NB4 (cell line): Measurements from ENCODE around the gene MDH2.

Experiments
- CTCF ChIP-seq: IDR thresholded peaks from one replicate; pipeline ENCODE4 v1.5.1; 2012; ENCODE audit warnings: low read depth, low read length
- MYC ChIP-seq: IDR thresholded peaks from 2 replicates; pipeline ENCODE4 v1.6.1; 2011; ENCODE audit warnings: low read depth, low read length

DNA sequence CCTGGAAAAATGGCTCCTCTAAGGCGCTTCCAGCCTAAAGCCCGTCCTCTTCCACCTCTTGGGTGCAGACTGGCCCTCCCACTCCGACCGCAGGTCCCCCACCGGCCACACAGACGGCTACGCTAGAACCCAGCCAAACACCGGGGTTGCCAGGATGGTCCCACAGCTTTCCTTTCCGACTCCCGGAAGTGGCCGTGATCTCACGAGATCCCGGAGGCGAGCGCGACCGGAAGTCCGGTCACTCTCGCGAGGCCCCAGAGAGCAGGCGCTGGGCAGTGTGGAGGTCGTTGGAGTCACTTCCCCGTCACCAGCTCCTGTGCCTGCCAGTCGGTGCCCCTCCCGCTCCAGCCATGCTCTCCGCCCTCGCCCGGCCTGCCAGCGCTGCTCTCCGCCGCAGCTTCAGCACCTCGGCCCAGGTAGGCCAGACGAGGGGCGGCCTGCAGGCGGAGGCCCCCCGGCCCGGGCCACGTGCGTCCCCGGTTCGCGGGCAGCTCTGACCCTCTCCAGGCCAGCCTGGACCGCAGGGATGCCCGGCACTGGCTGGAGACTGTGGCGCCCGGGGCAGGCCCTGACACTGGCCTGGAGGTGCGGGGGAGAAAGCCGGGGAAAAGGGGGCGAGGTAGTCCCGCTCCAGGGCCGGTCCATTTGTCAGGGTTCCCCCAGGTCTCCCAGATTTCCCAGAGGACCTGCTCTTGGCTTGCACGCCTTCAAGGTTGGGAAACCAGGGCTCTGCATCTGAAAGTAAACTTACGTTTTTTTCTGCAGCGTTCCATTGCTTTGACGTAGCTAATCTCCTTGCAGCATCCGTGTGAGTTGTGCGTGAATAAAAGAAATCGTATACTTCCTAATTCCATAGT, at the start of gene MDH2, which contains the start of gene STYXL1:
- TF ChIP-seq MYC: peak; percentile 90
- TF ChIP-seq CTCF: no peak
